IMR-90 (cell line): ENCODE measurements around the gene MLX.
"Not testable (repeated sequence)": the region's sequence is repeated elsewhere in the genome, so short reads cannot be mapped to it uniquely, and the experiment has no call there.

Experiments
- BHLHE40 ChIP-seq: fragments of 150-350 bp; IDR thresholded peaks from 2 replicates; pipeline ENCODE4 v1.6.1; 2016; ENCODE audit warnings: mild to moderate bottlenecking, low read depth, low read length
- CEBPB ChIP-seq: IDR thresholded peaks from 2 replicates; pipeline ENCODE4 v1.6.1; 2012; ENCODE audit warnings: low read depth, low read length, improper control_type of control experiment
- CHD1 ChIP-seq: IDR thresholded peaks from 2 replicates; pipeline ENCODE4 v1.6.1; 2012; ENCODE audit warnings: low read depth, low read length, improper control_type of control experiment
- CTCF ChIP-seq: conservative IDR thresholded peaks from 2 replicates; pipeline ENCODE4 v1.5.1; 2012; ENCODE audit warnings: mild to moderate bottlenecking, low read depth, low read length, improper control_type of control experiment
- FOS ChIP-seq: fragments of 150-350 bp; IDR thresholded peaks from 2 replicates; pipeline ENCODE4 v1.6.1; 2016; ENCODE audit warnings: low read depth, low read length
- MAZ ChIP-seq: IDR thresholded peaks from 2 replicates; pipeline ENCODE4 v1.6.1; 2012; ENCODE audit warnings: low read depth, mild to moderate bottlenecking, low read length, improper control_type of control experiment, moderate library complexity, borderline replicate concordance
- MXI1 ChIP-seq: IDR thresholded peaks from 2 replicates; pipeline ENCODE4 v1.6.1; 2012; ENCODE audit warnings: low read depth, mild to moderate bottlenecking, low read length, moderate library complexity, borderline replicate concordance
- POLR2A ChIP-seq: IDR thresholded peaks from 2 replicates; pipeline ENCODE4 v1.6.1; 2012; ENCODE audit warnings: mild to moderate bottlenecking, low read depth, low read length
- RAD21 ChIP-seq: IDR thresholded peaks from 2 replicates; pipeline ENCODE4 v1.6.1; 2012; ENCODE audit warnings: low read length, improper control_type of control experiment
- RCOR1 ChIP-seq: IDR thresholded peaks from 2 replicates; pipeline ENCODE4 v1.6.1; 2012; ENCODE audit warnings: mild to moderate bottlenecking, low read length, improper control_type of control experiment; ENCODE audit not compliant: insufficient replicate concordance
- RFX5 ChIP-seq: IDR thresholded peaks from 2 replicates; pipeline ENCODE4 v1.8.0; 2012; ENCODE audit warnings: low read depth, mild to moderate bottlenecking, low read length, moderate library complexity
- USF2 ChIP-seq: fragments of 150-350 bp; IDR thresholded peaks from 2 replicates; pipeline ENCODE4 v1.6.1; 2017; ENCODE audit warnings: mild to moderate bottlenecking, antibody characterized with exemption, low read length, low read depth
- TF ChIP-seq, protein P1 (sequence below): fragments of 150-350 bp; IDR thresholded peaks from 2 replicates; pipeline ENCODE4 v1.6.1; 2016; ENCODE audit warnings: low read depth, mild to moderate bottlenecking, low read length, moderate library complexity, borderline replicate concordance

DNA sequence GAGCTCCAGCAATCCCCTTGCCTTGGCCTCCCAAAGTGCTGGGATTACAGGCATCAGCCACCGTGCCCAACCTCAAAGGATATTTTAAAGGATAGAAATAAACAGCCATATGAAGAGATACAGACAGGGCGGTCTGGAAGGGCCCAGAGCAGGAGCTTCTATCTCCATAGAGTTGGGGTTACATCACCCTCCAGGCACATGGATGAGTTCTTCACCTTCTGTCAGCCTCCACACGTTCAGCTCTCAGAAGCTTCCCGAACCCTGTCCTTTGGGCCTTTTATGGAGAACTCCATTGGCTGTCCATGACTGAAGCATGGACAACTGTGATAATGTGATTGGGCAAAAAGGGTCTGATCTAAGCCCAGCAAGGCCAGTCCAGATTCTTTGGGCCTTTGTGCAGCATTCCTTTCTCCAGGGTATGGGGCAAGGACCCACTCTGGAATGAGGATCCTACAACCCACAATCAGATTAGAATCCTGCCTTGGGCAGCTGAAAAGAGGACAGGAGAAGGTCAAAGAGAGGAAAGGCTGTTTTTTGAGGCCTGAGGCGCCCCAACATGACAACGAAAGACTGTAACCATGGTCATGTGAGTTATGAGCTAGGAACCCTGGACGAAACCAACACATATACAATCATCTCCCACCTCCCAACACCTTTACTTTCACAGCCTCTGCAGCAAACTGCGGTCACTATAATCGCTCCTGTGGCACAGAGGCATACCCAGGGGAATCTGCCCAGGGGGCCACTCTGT, 21.0 kb upstream of the MLX start:
- TF ChIP-seq CTCF, POLR2A, MAZ, BHLHE40, FOS, USF2, CEBPB, RCOR1, RFX5, MXI1, CHD1, RAD21: not testable (repeated sequence)
- TF ChIP-seq, protein P1, sequence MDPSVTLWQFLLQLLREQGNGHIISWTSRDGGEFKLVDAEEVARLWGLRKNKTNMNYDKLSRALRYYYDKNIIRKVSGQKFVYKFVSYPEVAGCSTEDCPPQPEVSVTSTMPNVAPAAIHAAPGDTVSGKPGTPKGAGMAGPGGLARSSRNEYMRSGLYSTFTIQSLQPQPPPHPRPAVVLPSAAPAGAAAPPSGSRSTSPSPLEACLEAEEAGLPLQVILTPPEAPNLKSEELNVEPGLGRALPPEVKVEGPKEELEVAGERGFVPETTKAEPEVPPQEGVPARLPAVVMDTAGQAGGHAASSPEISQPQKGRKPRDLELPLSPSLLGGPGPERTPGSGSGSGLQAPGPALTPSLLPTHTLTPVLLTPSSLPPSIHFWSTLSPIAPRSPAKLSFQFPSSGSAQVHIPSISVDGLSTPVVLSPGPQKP: not testable (repeated sequence)
